ENCODE measurements around the gene SLC7A7.

DNA sequence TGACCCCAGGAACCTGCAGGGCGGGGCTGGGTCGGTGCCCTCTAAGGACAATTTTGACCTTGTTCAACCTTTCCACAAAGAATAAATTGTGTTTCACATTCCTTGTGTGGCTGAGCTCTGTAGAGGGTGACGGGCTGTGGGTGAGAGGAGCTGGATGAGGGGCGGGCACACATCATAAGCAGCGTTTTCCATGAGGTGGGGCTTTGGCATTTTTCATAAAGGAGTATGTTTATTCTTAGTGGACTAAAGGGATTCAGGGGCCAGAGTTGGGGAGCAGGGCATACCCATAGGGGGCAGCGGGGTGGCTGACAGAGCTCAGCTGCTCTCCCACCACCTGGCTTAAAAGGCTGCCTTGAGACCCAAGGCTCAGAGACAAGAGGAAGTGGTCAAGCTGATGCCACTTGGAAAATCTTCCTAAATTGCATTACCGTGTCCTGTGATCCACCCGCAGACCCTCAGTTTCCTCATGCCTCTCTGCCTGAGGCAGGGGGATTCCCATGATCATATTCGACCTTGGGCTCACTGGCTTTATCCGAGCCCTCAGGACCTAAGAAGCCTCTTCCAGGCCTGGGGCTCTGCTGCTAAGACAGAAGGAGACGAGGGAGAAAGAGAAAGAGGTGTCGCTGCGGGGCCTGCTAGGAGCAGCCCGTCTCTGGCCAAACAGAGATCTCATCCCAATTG, 32.6 kb upstream of the SLC7A7 start:
- TF ChIP-seq, protein P1, sequence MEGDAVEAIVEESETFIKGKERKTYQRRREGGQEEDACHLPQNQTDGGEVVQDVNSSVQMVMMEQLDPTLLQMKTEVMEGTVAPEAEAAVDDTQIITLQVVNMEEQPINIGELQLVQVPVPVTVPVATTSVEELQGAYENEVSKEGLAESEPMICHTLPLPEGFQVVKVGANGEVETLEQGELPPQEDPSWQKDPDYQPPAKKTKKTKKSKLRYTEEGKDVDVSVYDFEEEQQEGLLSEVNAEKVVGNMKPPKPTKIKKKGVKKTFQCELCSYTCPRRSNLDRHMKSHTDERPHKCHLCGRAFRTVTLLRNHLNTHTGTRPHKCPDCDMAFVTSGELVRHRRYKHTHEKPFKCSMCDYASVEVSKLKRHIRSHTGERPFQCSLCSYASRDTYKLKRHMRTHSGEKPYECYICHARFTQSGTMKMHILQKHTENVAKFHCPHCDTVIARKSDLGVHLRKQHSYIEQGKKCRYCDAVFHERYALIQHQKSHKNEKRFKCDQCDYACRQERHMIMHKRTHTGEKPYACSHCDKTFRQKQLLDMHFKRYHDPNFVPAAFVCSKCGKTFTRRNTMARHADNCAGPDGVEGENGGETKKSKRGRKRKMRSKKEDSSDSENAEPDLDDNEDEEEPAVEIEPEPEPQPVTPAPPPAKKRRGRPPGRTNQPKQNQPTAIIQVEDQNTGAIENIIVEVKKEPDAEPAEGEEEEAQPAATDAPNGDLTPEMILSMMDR (IDR thresholded peaks at IDR 0.05) = no peak
- no peak for TF ChIP-seq POLR2A (IDR thresholded peaks at IDR 0.05)
